SKM-1 (cell line): ENCODE data around the gene VTN.

Experiments used
- DNase-seq: peaks from one replicate; lab custom pipeline; 2025; ENCODE audit not compliant: unreplicated experiment; lab: John Stamatoyannopoulos, UW

VTN gene

GRCh38 chr17:28396635-28397239, 26.6 kb upstream of the VTN start:
- DNase-seq = no peak

DNA sequence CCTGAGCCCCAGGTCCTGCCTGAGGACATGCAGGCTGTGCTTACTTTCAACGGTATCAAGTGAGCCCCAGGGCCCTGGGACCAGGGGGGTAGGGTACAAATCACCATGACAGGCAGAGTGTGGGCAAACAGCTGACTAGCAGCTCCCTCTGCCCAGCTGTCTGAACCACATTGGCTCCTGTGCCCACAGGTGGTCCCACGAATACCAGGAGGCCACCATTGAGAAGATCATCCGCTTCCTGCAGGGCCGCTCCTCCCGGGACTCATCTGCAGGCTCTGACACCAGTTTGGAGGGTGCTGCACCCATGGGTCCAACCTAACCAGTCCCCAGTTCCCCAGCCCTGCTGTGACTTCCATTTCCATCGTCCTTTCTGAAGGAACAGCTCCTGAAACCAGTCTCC, 25.9 kb upstream of the VTN start:
- DNase-seq = no peak

DNA sequence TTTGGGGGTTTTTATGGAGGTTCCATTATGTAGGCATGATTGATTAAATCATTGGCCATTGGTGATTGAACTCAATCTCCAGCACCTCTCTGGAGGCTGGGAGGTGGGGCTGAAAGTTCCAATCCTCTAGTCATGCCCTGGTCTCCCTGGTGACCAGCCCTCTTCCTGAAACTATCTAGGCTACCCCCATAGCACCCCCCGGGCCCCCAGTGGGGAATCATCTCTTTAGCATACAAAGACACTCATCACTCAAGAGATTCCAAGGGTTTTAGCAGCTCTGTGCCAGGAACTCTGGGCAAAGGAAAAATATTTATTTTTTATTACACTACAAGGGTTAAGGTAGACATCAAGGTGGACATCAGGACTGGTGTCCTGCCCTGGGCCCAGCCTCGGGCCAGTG, 25.3 kb upstream of the VTN start:
- DNase-seq = no peak

- no peak for DNase-seq
These were observed 24.4 kb upstream of the VTN start for GRCh38 chr17:28394337-28395116.

DNA sequence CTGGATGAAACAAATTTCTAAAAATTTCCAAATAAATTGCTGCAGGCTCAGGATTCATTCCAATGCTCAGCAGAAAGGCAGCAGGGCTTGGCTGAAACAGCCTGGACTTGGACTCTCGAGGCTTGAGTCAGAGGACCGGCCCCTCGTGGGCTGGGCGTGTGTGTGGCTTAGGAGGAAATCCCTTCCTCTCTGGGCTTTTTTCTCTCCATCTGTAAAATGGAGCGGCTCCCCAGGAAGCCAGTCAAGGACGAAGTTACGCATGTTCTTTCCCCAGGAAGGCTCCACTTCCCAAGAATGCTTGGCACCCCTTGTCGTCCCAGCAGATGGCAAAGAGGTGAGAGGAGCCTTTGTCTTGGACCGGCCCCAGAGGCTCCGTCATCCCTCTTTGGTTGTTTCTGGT, 22.4 kb upstream of the VTN start:
- no peak for DNase-seq

GRCh38 chr17:28391401-28391800, 21.3 kb upstream of the VTN start:
- DNase-seq = no peak

GRCh38 chr17:28390984-28391383, 20.9 kb upstream of the VTN start:
- DNase-seq = no peak

GRCh38 chr17:28390563-28390962, 20.5 kb upstream of the VTN start:
- DNase-seq = no peak

GRCh38 chr17:28390141-28390540, 20.0 kb upstream of the VTN start:
- no peak for DNase-seq

GRCh38 chr17:28388106-28388505, 18.0 kb upstream of the VTN start:
- no peak for DNase-seq

DNA sequence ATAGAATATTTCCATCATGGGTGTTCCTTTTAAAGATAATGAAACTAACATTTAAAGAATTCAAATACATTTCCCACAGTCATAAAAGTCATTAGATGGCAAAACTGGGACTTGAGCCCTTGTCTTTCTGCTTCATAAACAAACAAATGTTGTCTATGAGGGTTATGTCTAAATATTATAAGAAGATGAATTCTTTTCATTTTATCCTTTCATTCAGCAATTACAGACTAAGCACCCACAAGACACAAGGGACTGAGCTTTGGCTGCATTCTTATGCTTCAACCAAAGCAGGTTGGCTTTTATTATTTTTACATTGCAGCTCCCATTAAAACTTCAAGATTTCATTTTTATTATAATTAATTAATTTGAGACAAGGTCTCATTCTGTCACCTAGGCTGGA, 16.3 kb upstream of the VTN start:
- no peak for DNase-seq

GRCh38 chr17:28385406-28385805, 15.3 kb upstream of the VTN start:
- no peak for DNase-seq

- no peak for DNase-seq
These were observed 14.9 kb upstream of the VTN start for GRCh38 chr17:28385037-28385400.

DNA sequence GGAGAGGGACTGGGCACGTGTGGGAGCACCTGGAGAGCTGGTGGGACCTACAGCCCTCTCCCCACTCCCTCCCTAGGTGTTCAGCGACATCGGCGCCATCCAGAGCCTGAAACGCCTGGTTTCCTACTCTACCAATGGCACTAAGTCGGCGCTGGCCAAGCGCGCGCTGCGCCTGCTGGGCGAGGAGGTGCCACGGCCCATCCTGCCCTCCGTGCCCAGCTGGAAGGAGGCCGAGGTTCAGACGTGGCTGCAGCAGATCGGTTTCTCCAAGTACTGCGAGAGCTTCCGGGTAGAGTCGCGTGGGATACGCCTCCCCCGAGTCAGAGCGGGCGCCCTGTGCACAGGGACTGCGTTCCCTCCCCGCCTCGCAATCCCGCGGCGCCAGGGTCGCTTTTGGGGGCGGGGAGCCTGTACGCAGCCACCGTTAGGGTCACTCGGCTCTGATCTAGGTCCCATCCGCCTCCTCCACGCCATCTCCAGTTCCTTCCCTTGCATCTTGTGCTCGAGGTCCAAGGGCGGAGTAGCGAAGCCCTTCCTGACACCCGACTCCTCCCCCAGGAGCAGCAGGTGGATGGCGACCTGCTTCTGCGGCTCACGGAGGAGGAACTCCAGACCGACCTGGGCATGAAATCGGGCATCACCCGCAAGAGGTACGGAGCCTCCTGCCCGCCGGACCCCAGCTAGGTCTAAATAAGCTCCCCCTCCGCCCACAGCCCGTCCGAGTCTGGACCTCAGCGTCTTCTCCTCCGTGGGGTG, 14.4 kb upstream of the VTN start:
- no peak for DNase-seq

DNA sequence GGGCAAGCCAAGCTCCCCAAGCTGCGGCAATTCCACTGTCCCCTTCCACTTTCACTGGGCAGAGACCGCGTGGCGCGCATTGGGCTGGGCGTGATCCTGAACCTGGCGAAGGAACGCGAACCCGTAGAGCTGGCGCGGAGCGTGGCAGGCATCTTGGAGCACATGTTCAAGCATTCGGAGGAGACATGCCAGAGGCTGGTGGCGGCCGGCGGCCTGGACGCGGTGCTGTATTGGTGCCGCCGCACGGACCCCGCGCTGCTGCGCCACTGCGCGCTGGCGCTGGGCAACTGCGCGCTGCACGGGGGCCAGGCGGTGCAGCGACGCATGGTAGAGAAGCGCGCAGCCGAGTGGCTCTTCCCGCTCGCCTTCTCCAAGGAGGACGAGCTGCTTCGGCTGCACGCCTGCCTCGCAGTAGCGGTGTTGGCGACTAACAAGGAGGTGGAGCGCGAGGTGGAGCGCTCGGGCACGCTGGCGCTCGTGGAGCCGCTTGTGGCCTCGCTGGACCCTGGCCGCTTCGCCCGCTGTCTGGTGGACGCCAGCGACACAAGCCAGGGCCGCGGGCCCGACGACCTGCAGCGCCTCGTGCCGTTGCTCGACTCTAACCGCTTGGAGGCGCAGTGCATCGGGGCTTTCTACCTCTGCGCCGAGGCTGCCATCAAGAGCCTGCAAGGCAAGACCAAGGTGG, 11.2 kb upstream of the VTN start:
- no peak for DNase-seq

DNA sequence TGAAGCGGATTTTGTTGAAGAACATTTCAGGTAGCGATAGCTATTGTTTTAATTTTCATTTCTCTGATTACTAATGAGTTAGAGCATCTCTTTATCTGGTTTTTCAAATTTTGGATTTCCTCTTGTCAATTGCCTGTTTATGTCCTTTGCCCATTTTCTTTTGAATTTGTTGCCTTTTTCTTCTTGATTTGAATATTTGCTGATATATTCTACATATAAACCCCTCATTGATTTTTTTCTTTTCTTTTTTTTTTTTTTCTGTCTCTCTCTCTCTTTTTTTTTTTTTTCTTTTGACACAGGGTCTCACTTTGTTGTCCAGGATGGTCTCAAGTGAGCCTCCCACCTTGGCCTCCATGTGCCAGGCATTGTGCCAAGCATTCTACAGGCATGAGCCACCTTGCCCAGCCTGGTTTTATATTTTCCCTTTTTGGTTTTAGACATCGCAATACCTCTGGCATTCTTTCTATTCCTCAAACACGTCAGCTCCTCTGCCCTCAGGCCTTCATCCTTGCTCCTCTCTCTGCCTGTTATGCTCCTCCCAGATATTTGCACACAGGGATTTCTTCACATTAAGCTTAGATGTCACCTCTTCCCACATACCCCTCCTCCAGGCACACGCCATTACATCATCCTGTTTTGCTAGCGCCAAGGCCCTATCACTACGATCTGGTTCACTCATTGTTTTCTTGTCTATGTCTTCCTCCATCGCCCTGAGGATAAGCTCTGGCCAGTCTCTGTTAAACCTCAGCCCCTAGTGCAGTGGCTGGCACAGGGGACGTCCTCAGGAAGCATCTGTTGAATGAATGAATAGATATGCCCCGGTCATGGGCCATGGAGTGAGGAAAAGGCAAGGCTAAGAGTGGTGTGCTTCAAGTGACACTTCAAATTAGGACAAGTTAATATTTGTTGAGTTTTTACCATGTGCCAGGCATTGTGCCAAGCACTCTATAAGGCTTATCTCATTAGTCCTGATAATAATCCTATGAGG, 10.0 kb upstream of the VTN start:
- DNase-seq = no peak

GRCh38 chr17:28372945-28373274, 2.8 kb upstream of the VTN start:
- no peak for DNase-seq

- no peak for DNase-seq
These were observed 2.3 kb upstream of the VTN start for GRCh38 chr17:28372203-28372944.

DNA sequence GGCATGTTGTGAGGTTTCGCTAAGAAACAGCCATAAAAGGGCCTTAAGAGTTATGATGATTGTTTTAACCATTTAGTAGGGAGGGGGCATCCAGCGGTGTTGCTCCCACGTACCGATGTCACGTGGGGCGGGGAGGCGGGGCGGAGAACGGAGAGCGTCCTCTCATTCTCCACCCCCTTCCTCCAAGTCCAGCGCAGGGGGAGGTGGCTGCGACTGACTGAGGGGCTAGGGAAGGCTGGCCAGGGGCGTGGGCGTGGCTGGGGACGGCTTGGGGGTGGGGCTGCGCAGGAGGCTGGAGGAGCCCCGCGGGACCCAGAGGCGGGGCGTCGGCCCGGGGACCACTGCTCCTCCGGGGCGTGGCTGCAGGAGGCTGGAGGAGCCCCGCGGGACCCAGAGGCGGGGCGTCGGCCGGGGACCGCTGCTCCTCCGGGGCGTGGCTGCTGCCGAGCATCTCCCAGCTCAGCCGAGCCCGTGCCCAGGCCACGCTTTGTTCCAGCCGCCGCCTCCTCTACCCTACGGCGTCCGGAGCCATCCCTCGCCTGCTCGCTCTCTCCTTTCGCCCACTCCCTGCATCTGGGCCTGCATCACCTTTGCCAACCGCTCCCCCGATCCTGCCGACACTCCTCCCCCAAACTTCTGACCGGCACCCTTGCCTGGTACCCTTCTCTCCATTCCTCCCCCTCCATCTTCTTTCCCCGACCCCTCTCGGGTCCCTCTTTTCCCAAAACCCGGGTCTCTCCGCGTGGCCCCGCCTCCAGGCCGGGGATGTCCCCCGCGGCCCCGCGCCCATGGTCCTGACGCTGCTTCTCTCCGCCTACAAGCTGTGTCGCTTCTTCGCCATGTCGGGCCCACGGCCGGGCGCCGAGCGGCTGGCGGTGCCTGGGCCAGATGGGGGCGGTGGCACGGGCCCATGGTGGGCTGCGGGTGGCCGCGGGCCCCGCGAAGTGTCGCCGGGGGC, 1.4 kb upstream of the VTN start, which contains the start of gene SARM1:
TSS of gene SARM1 (plus strand) at position 450 of the 958 bp plus-strand sequence. CDS start at position 789, 339 bp downstream.
- no peak for DNase-seq
